WTC11 (cell line): Measurements from ENCODE around the gene RGL3. TPM values are rescaled to one million over a fixed set of nuclear protein-coding genes. Genes with fewer than 3 reads are reported as not detected.

Source experiments
- ATAC-seq: fragments of 200-7000 bp; cut with Tn5 transposase; 2 replicates; pipeline ENCODE4 v1.10.0; 2021; ENCODE audit warnings: mild to moderate bottlenecking, moderate library complexity
- CTCF ChIA-PET: fragments of 300-600 bp; sonication (Branson Sonifier 250); formaldehyde crosslinking; loops from one replicate; lab custom pipeline; 2021; ENCODE audit warnings: antibody characterized with exemption; lab: Charles Lee
- POLR2A ChIA-PET: fragments of 350-600 bp; sonication (Branson Sonifier 250); formaldehyde crosslinking; loops from one replicate; lab custom pipeline; 2021; ENCODE audit warnings: antibody characterized with exemption; lab: Charles Lee
- DNase-seq: peaks from one replicate; pipeline ENCODE4 v3.0.0; 2021; ENCODE audit warnings: low spot score
- H3K27ac Mint-ChIP-seq: 2 replicates; pipeline ENCODE4 v1.8.0; 2021; ENCODE audit warnings: mixed read lengths
- H3K27me3 Mint-ChIP-seq: 2 replicates; pipeline ENCODE4 v1.8.0; 2021; ENCODE audit warnings: low read depth, mild to moderate bottlenecking, moderate library complexity, mixed read lengths
- H3K36me3 Mint-ChIP-seq: 2 replicates; pipeline ENCODE4 v1.8.0; 2021; ENCODE audit warnings: mixed read lengths
- H3K4me1 Mint-ChIP-seq: 2 replicates; pipeline ENCODE4 v1.8.0; 2022; ENCODE audit warnings: mixed read lengths
- H3K4me3 Mint-ChIP-seq: 2 replicates; pipeline ENCODE4 v1.8.0; 2021; ENCODE audit warnings: mild to moderate bottlenecking, moderate library complexity, mixed read lengths
- H3K9me3 Mint-ChIP-seq: 2 replicates; pipeline ENCODE4 v1.8.0; 2021; ENCODE audit warnings: mixed read lengths
- ESRRA ChIP-seq: sonication (generic); formaldehyde crosslinking; IDR thresholded peaks from 2 replicates; pipeline ENCODE4 v1.8.1; 2022; ENCODE audit warnings: mild to moderate bottlenecking, missing genetic modification reagents, borderline replicate concordance
- FOXJ3 ChIP-seq: sonication (generic); formaldehyde crosslinking; IDR thresholded peaks from 2 replicates; pipeline ENCODE4 v1.9.0; 2021; ENCODE audit warnings: missing genetic modification reagents, mild to moderate bottlenecking, borderline replicate concordance
- FOXK1 ChIP-seq: sonication (generic); formaldehyde crosslinking; IDR thresholded peaks from 2 replicates; pipeline ENCODE4 v1.8.0; 2022; ENCODE audit warnings: mild to moderate bottlenecking, moderate library complexity, missing genetic modification reagents
- MXD4 ChIP-seq: fragments of 250-450 bp; sonication (Bioruptor Pico); IDR thresholded peaks from 2 replicates; pipeline ENCODE4 v1.8.0; 2021; ENCODE audit warnings: mild to moderate bottlenecking, moderate library complexity, borderline replicate concordance
- NR1H2 ChIP-seq: sonication (generic); formaldehyde crosslinking; IDR thresholded peaks from 2 replicates; pipeline ENCODE4 v1.9.0; 2021; ENCODE audit warnings: mild to moderate bottlenecking, moderate library complexity, missing genetic modification reagents
- NR2C2 ChIP-seq: sonication (generic); formaldehyde crosslinking; IDR thresholded peaks from 2 replicates; pipeline ENCODE4 v1.8.0; 2022; ENCODE audit warnings: mild to moderate bottlenecking, missing genetic modification reagents
- NR3C1 ChIP-seq: sonication (generic); formaldehyde crosslinking; conservative IDR thresholded peaks from 2 replicates; pipeline ENCODE4 v1.8.1; 2023; ENCODE audit warnings: low read depth, mild to moderate bottlenecking, missing genetic modification reagents
- SP1 ChIP-seq: sonication (generic); formaldehyde crosslinking; conservative IDR thresholded peaks from 2 replicates; pipeline ENCODE4 v1.8.1; 2022; ENCODE audit warnings: missing genetic modification reagents
- ZBTB21 ChIP-seq: sonication (generic); formaldehyde crosslinking; IDR thresholded peaks from 2 replicates; pipeline ENCODE4 v1.8.1; 2023; ENCODE audit warnings: mild to moderate bottlenecking, missing genetic modification reagents, borderline replicate concordance
- ZNF317 ChIP-seq: sonication (generic); formaldehyde crosslinking; IDR thresholded peaks from 2 replicates; pipeline ENCODE4 v1.8.1; 2023; ENCODE audit warnings: low read depth, mild to moderate bottlenecking, moderate library complexity, missing genetic modification reagents, borderline replicate concordance
- ZNF423 ChIP-seq: fragments of 250-450 bp; sonication (Bioruptor Pico); IDR thresholded peaks from 2 replicates; pipeline ENCODE4 v2.1.2; 2022; ENCODE audit warnings: mild to moderate bottlenecking, moderate library complexity
- total RNA-seq: library from RNA; stranded (reverse); gene quantifications from 3 replicates; pipeline ENCODE4 v1.2.3, GENCODE V29; 2021
- TF ChIP-seq, protein P1 (sequence below): fragments of 250-450 bp; sonication (Bioruptor Pico); conservative IDR thresholded peaks from 2 replicates; pipeline ENCODE4 v1.9.0; 2021; ENCODE audit warnings: mild to moderate bottlenecking
- TF ChIP-seq, protein P2 (sequence below): sonication (generic); formaldehyde crosslinking; IDR thresholded peaks from 2 replicates; pipeline ENCODE4 v1.8.1; 2022; ENCODE audit warnings: mild to moderate bottlenecking, missing genetic modification reagents, moderate library complexity, borderline replicate concordance
- TF ChIP-seq, protein P3 (sequence below): sonication (generic); formaldehyde crosslinking; IDR thresholded peaks from 2 replicates; pipeline ENCODE4 v1.8.0; 2022; ENCODE audit warnings: missing genetic modification reagents
- TF ChIP-seq, protein P4 (sequence below): fragments of 250-450 bp; sonication (Bioruptor Pico); IDR thresholded peaks from 2 replicates; pipeline ENCODE4 v1.8.0; 2021; ENCODE audit warnings: mild to moderate bottlenecking
- TF ChIP-seq, protein P5 (sequence below): sonication (generic); formaldehyde crosslinking; conservative IDR thresholded peaks from 2 replicates; pipeline ENCODE4 v1.8.1; 2023; ENCODE audit warnings: mild to moderate bottlenecking, low read depth, missing genetic modification reagents, moderate library complexity
- TF ChIP-seq, protein P6 (sequence below): fragments of 200-600 bp; IDR thresholded peaks from 2 replicates; pipeline ENCODE4 v1.8.0; 2022; ENCODE audit warnings: antibody characterized with exemption
- TF ChIP-seq, protein P7 (sequence below): sonication (generic); formaldehyde crosslinking; IDR thresholded peaks from 2 replicates; pipeline ENCODE4 v1.8.0; 2023; ENCODE audit warnings: mild to moderate bottlenecking, missing genetic modification reagents

RGL3 gene
- total RNA-seq, 1 experiment from 2014 or later = 69.0 TPM

DNA sequence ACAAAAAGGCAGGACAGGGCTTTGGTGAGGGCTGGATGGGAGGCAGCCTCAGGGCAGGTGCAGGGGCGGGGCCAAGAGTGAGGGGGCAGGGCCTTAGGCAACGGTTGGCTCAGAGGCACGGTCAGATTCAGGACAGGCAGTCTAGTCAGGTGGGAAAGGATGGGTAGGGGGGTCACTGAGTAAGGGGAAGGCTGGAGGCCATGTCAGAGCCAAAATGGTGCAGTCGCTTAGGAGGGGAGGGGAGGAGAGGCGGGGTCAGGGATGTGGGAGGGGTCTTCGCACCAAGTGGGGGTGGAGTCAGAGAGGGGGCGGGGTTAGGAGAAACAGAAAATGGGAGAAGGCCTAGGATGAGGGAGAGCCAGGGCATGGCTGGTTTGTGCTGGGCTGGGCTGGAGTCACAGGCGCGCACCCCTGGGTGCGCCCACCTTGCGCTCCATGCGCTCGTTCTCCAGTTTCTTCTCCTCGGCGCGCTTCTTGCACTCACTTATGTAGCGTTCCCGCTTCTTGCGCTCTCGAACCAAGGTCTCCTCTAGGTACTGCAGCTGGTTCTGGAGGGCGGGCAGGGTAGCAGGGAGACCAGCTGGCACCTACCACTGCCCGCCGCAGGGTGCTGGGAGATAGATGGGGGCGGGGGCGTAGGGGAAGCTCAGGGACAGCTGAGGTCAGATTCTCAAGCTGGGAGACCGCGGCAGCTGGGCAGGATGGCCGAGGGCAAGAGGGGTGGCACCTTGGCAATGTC lies 6.8 kb upstream of the RGL3 start (continued):
- TF ChIP-seq, protein P1, sequence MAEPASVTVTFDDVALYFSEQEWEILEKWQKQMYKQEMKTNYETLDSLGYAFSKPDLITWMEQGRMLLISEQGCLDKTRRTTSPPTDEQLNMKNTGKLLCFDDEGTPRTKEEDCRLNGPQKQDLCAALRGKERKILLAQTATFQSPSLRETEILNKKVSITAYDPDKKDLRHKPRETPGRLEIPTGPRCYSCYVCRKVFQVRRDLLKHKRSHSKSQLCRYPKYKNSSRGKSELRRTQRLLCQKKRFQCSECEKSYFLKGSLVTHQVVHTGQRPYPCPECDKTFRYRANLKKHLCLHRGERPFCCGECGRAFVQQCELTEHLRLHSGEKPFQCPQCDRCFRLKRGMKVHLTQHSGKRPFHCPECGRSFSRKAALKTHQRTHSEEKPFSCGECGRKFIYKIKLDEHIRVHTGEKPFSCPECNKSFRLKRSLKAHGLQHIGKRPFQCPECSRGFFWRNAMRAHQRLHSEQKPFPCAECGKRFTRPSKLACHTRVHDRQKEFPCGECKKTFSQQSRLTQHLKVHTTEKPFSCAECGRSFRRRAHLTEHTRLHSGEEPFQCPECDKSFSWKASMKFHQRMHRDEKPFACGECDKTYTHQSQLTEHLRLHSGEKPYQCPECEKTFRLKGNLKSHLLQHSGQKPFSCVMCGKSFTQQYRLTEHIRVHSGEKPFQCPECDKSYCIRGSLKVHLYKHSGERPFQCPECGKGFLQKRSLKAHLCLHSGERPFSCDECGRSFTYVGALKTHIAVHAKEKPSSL (CRISPR knock-in tag) = no peak
- no peak for TF ChIP-seq ZNF423 (CRISPR knock-in tag)
- TF ChIP-seq ESRRA (CRISPR knock-in tag) = no peak
- TF ChIP-seq SP1 (CRISPR knock-in tag) = no peak
- no peak for TF ChIP-seq NR2C2 (CRISPR knock-in tag)

DNA sequence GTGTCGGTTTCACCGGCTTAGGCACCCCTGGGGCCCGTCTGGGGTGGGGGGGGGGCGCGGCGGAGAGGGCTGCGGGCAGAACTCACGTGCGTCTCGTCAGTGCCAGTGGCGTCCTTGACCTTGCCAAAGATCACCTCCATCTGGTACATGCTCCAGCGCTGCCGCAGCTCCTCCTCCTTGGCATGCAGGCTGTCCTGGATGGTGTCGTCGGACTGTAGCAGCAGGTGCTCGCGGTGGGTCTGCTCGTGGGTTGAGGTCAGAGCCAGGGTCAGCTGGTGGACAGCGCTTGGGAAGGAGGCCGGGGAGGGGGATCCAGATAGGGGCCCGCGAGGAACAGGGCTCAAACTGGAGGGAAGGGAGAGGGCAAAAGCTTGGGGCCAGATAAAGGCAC lies 4.7 kb upstream of the RGL3 start:
- Mint-ChIP-seq H3K36me3 (no peaks in the 10 kb centered on the region), H3K4me1 (peaks cover 11% of the 10 kb centered on the region), H3K27ac (no peak overlapping the region), H3K4me3 (no peak overlapping the region), H3K27me3 (peaks cover 29% of the 10 kb centered on the region), H3K9me3 (no peaks in the 10 kb centered on the region)
- POLR2A ChIA-PET = interaction anchor here (7.8 kb wide), 1 partner anchor 42 kb away, joined by 115 read pairs; the partner anchor contains the start of gene EPOR
- CTCF ChIA-PET = interaction anchor here (0.6 to 7.8 kb wide), 6 partner anchors 11 to 180 kb away, joined by 3 to 308 read pairs (median 20); partner anchors contain the start of genes EPOR, ODAD3 and PRKCSH
- TF ChIP-seq, protein P2, sequence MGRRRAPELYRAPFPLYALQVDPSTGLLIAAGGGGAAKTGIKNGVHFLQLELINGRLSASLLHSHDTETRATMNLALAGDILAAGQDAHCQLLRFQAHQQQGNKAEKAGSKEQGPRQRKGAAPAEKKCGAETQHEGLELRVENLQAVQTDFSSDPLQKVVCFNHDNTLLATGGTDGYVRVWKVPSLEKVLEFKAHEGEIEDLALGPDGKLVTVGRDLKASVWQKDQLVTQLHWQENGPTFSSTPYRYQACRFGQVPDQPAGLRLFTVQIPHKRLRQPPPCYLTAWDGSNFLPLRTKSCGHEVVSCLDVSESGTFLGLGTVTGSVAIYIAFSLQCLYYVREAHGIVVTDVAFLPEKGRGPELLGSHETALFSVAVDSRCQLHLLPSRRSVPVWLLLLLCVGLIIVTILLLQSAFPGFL (CRISPR knock-in tag) = no peak
- no peak for TF ChIP-seq NR3C1
- TF ChIP-seq, protein P3, sequence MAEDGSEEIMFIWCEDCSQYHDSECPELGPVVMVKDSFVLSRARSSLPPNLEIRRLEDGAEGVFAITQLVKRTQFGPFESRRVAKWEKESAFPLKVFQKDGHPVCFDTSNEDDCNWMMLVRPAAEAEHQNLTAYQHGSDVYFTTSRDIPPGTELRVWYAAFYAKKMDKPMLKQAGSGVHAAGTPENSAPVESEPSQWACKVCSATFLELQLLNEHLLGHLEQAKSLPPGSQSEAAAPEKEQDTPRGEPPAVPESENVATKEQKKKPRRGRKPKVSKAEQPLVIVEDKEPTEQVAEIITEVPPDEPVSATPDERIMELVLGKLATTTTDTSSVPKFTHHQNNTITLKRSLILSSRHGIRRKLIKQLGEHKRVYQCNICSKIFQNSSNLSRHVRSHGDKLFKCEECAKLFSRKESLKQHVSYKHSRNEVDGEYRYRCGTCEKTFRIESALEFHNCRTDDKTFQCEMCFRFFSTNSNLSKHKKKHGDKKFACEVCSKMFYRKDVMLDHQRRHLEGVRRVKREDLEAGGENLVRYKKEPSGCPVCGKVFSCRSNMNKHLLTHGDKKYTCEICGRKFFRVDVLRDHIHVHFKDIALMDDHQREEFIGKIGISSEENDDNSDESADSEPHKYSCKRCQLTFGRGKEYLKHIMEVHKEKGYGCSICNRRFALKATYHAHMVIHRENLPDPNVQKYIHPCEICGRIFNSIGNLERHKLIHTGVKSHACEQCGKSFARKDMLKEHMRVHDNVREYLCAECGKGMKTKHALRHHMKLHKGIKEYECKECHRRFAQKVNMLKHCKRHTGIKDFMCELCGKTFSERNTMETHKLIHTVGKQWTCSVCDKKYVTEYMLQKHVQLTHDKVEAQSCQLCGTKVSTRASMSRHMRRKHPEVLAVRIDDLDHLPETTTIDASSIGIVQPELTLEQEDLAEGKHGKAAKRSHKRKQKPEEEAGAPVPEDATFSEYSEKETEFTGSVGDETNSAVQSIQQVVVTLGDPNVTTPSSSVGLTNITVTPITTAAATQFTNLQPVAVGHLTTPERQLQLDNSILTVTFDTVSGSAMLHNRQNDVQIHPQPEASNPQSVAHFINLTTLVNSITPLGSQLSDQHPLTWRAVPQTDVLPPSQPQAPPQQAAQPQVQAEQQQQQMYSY (CRISPR knock-in tag) = no peak
- TF ChIP-seq, protein P4, sequence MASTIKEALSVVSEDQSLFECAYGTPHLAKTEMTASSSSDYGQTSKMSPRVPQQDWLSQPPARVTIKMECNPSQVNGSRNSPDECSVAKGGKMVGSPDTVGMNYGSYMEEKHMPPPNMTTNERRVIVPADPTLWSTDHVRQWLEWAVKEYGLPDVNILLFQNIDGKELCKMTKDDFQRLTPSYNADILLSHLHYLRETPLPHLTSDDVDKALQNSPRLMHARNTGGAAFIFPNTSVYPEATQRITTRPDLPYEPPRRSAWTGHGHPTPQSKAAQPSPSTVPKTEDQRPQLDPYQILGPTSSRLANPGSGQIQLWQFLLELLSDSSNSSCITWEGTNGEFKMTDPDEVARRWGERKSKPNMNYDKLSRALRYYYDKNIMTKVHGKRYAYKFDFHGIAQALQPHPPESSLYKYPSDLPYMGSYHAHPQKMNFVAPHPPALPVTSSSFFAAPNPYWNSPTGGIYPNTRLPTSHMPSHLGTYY (CRISPR knock-in tag) = no peak
- TF ChIP-seq ZBTB21 = no peak
- TF ChIP-seq, protein P5, sequence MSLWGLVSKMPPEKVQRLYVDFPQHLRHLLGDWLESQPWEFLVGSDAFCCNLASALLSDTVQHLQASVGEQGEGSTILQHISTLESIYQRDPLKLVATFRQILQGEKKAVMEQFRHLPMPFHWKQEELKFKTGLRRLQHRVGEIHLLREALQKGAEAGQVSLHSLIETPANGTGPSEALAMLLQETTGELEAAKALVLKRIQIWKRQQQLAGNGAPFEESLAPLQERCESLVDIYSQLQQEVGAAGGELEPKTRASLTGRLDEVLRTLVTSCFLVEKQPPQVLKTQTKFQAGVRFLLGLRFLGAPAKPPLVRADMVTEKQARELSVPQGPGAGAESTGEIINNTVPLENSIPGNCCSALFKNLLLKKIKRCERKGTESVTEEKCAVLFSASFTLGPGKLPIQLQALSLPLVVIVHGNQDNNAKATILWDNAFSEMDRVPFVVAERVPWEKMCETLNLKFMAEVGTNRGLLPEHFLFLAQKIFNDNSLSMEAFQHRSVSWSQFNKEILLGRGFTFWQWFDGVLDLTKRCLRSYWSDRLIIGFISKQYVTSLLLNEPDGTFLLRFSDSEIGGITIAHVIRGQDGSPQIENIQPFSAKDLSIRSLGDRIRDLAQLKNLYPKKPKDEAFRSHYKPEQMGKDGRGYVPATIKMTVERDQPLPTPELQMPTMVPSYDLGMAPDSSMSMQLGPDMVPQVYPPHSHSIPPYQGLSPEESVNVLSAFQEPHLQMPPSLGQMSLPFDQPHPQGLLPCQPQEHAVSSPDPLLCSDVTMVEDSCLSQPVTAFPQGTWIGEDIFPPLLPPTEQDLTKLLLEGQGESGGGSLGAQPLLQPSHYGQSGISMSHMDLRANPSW = no peak
- no peak for TF ChIP-seq NR1H2
- TF ChIP-seq, protein P6, sequence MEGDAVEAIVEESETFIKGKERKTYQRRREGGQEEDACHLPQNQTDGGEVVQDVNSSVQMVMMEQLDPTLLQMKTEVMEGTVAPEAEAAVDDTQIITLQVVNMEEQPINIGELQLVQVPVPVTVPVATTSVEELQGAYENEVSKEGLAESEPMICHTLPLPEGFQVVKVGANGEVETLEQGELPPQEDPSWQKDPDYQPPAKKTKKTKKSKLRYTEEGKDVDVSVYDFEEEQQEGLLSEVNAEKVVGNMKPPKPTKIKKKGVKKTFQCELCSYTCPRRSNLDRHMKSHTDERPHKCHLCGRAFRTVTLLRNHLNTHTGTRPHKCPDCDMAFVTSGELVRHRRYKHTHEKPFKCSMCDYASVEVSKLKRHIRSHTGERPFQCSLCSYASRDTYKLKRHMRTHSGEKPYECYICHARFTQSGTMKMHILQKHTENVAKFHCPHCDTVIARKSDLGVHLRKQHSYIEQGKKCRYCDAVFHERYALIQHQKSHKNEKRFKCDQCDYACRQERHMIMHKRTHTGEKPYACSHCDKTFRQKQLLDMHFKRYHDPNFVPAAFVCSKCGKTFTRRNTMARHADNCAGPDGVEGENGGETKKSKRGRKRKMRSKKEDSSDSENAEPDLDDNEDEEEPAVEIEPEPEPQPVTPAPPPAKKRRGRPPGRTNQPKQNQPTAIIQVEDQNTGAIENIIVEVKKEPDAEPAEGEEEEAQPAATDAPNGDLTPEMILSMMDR = no peak
- TF ChIP-seq ZNF317 (CRISPR knock-in tag) = no peak
- no peak for TF ChIP-seq FOXK1
- TF ChIP-seq, protein P7, sequence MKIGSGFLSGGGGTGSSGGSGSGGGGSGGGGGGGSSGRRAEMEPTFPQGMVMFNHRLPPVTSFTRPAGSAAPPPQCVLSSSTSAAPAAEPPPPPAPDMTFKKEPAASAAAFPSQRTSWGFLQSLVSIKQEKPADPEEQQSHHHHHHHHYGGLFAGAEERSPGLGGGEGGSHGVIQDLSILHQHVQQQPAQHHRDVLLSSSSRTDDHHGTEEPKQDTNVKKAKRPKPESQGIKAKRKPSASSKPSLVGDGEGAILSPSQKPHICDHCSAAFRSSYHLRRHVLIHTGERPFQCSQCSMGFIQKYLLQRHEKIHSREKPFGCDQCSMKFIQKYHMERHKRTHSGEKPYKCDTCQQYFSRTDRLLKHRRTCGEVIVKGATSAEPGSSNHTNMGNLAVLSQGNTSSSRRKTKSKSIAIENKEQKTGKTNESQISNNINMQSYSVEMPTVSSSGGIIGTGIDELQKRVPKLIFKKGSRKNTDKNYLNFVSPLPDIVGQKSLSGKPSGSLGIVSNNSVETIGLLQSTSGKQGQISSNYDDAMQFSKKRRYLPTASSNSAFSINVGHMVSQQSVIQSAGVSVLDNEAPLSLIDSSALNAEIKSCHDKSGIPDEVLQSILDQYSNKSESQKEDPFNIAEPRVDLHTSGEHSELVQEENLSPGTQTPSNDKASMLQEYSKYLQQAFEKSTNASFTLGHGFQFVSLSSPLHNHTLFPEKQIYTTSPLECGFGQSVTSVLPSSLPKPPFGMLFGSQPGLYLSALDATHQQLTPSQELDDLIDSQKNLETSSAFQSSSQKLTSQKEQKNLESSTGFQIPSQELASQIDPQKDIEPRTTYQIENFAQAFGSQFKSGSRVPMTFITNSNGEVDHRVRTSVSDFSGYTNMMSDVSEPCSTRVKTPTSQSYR = no peak
- no peak for TF ChIP-seq MXD4 (CRISPR knock-in tag)
- TF ChIP-seq FOXJ3 = no peak
- no peak for ATAC-seq
- DNase-seq = no peak
